Measurements from ENCODE around the gene MYEF2.

The MYEF2 gene

GRCh38 chr15:48177766-48178647 lies at the start of gene MYEF2:
MYEF2 (minus strand) TSS chr15:48178295; CDS start chr15:48178237, 58 bp downstream.
- H3K9me3 ChIP-seq (ENCODE audit: insufficient read depth, low read depth, low read length), result no peaks in the 10 kb centered on the region
- H3K27me3 ChIP-seq (ENCODE audit: insufficient read depth, low read length), result no peaks in the 10 kb centered on the region
- peak within 1 kb of the TSS; percentile 87 for H3K9ac ChIP-seq (ENCODE audit: low read depth, low read length)
- H3K27ac ChIP-seq (ENCODE audit: low read length), result peak within 1 kb of the TSS; percentile 79
- peaks cover 27% of the 10 kb centered on the region for H3K4me1 ChIP-seq (ENCODE audit: insufficient read depth, low read length)
- H3K36me3 ChIP-seq (ENCODE audit: insufficient read depth, low read depth, low read length), result 0 out of 2 replicates have a peak, but pooled peaks cover 6% of the 10 kb centered on the region
- peak within 1 kb of the TSS; percentile 86 for H3K4me3 ChIP-seq (ENCODE audit: low read length)

DNA sequence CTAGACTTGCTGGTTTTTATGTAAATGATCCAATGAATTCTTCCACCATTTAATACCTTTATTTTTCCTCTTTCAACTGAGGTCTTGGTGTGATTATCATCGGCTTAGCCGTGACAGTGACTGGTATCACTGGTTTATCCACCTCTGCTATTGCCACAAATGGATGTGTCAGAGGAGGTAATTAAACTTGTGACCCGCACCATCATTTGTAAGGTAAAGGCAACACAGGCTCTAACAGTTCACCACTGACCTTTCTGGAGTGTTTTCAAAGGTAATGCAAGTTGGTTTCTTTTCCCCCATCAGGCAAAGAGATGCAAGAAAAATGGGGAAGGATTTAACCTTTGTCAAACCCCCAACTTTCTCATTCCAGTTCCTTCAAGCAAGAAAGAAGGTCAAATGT lies 47.7 kb upstream of the MYEF2 start:
- Histone ChIP-seq H3K27me3 (ENCODE audit: insufficient read depth, low read length) (no peaks in the 10 kb centered on the region), H3K27ac (ENCODE audit: low read length) (no peak overlapping the region), H3K9ac (ENCODE audit: low read depth, low read length) (no peak overlapping the region), H3K9me3 (ENCODE audit: insufficient read depth, low read depth, low read length) (no peaks in the 10 kb centered on the region), H3K4me3 (ENCODE audit: low read length) (no peak overlapping the region), H3K36me3 (ENCODE audit: insufficient read depth, low read depth, low read length) (no peaks in the 10 kb centered on the region), H3K4me1 (ENCODE audit: insufficient read depth, low read length) (no peaks in the 10 kb centered on the region)

- Histone ChIP-seq H3K4me1 (ENCODE audit: insufficient read depth, low read length) (no peaks in the 10 kb centered on the region), H3K9ac (ENCODE audit: low read depth, low read length) (no peak overlapping the region), H3K9me3 (ENCODE audit: insufficient read depth, low read depth, low read length) (no peaks in the 10 kb centered on the region), H3K27me3 (ENCODE audit: insufficient read depth, low read length) (no peaks in the 10 kb centered on the region), H3K4me3 (ENCODE audit: low read length) (no peak overlapping the region), H3K36me3 (ENCODE audit: insufficient read depth, low read depth, low read length) (no peaks in the 10 kb centered on the region), H3K27ac (ENCODE audit: low read length) (no peak overlapping the region)
These were observed 44.5 kb upstream of the MYEF2 start for GRCh38 chr15:48222627-48223026.

- H3K9me3 ChIP-seq (ENCODE audit: insufficient read depth, low read depth, low read length), result no peaks in the 10 kb centered on the region
- no peak overlapping the region for H3K27ac ChIP-seq (ENCODE audit: low read length)
- H3K4me1 ChIP-seq (ENCODE audit: insufficient read depth, low read length), result no peaks in the 10 kb centered on the region
- H3K27me3 ChIP-seq (ENCODE audit: insufficient read depth, low read length), result no peaks in the 10 kb centered on the region
- no peaks in the 10 kb centered on the region for H3K36me3 ChIP-seq (ENCODE audit: insufficient read depth, low read depth, low read length)
- no peak overlapping the region for H3K9ac ChIP-seq (ENCODE audit: low read depth, low read length)
- no peak overlapping the region for H3K4me3 ChIP-seq (ENCODE audit: low read length)
These were observed 43.8 kb upstream of the MYEF2 start for GRCh38 chr15:48221885-48222284.

DNA sequence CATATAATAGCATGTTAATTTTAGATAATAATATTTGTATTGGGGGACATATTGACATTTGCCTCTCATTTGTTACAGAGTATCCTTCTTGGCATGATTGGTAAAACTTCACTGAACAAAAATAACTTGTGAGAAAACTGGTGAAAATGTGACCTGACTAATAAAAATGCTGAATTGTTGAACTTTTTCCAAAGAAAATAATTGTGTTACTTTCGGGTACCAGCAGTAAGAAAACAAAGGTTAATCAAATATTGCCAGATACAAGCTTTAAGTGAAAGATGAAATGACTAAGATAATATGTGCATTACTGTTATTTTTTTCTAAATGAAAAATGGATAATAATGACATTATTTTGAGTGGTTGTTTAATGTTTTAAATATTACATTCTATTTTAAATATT lies 43.2 kb upstream of the MYEF2 start:
- no peak overlapping the region for H3K27ac ChIP-seq (ENCODE audit: low read length)
- H3K27me3 ChIP-seq (ENCODE audit: insufficient read depth, low read length), result no peaks in the 10 kb centered on the region
- no peaks in the 10 kb centered on the region for H3K9me3 ChIP-seq (ENCODE audit: insufficient read depth, low read depth, low read length)
- H3K9ac ChIP-seq (ENCODE audit: low read depth, low read length), result no peak overlapping the region
- no peak overlapping the region for H3K4me3 ChIP-seq (ENCODE audit: low read length)
- H3K4me1 ChIP-seq (ENCODE audit: insufficient read depth, low read length), result no peaks in the 10 kb centered on the region
- no peaks in the 10 kb centered on the region for H3K36me3 ChIP-seq (ENCODE audit: insufficient read depth, low read depth, low read length)

GRCh38 chr15:48205981-48206380 lies 27.9 kb upstream of the MYEF2 start, which contains the start of gene SLC12A1:
SLC12A1 (plus strand) TSS chr15:48206302; CDS start chr15:48207720, 1,418 bp downstream.
- no peaks in the 10 kb centered on the region for H3K9me3 ChIP-seq (ENCODE audit: insufficient read depth, low read depth, low read length)
- no peaks in the 10 kb centered on the region for H3K4me1 ChIP-seq (ENCODE audit: insufficient read depth, low read length)
- H3K27me3 ChIP-seq (ENCODE audit: insufficient read depth, low read length), result no peaks in the 10 kb centered on the region
- H3K4me3 ChIP-seq (ENCODE audit: low read length), result no peak within 1 kb of the TSS
- H3K9ac ChIP-seq (ENCODE audit: low read depth, low read length), result no peak within 1 kb of the TSS
- H3K27ac ChIP-seq (ENCODE audit: low read length), result no peak within 1 kb of the TSS
- no peaks in the 10 kb centered on the region for H3K36me3 ChIP-seq (ENCODE audit: insufficient read depth, low read depth, low read length)

GRCh38 chr15:48202068-48202467 lies 24.0 kb upstream of the MYEF2 start:
- Histone ChIP-seq H3K36me3 (ENCODE audit: insufficient read depth, low read depth, low read length) (no peaks in the 10 kb centered on the region), H3K9me3 (ENCODE audit: insufficient read depth, low read depth, low read length) (no peaks in the 10 kb centered on the region), H3K4me3 (ENCODE audit: low read length) (no peak overlapping the region), H3K4me1 (ENCODE audit: insufficient read depth, low read length) (no peaks in the 10 kb centered on the region), H3K9ac (ENCODE audit: low read depth, low read length) (no peak overlapping the region), H3K27ac (ENCODE audit: low read length) (no peak overlapping the region), H3K27me3 (ENCODE audit: insufficient read depth, low read length) (no peaks in the 10 kb centered on the region)

DNA sequence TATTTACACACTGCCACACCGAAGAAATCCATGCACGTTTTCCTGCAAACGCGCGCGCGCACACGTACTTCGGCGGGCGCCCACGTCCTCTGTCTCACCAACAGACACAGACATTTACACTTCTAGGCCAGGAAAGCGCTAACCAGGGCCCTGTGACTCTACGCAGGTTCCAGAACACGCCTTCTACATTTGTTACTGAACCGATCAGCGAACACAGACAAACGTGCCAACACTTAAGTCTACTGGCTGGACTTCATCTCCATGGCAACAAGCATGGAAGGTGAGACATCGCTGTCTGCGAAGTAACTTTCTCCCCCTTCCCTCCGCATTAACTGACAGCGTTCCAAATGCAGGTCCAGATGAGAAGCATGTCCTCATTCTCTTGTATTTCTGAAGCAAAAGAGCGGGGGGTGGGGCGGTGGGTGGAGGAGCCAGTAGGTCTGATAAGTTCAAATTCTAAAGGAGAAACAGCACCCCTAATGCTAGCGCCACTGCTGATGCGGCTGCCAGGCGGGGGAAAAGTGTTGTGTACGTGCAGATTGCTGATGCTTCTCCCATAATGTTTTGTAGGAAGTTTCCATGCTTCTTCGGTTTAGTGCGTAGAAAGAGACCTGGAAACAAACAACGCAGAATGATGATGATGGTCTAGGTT lies 13.6 kb upstream of the MYEF2 start, which contains the start of gene CTXN2:
Gene CTXN2 (plus strand): TSS at position 92 of the 652 bp plus-strand sequence. CDS start 9,636 bp downstream, outside the sequence.
- H3K9ac ChIP-seq (ENCODE audit: low read depth, low read length), result no peak within 1 kb of the TSS
- peaks cover 24% of the 10 kb centered on the region for H3K27me3 ChIP-seq (ENCODE audit: insufficient read depth, low read length)
- H3K4me3 ChIP-seq (ENCODE audit: low read length), result peak within 1 kb of the TSS; percentile 74

DNA sequence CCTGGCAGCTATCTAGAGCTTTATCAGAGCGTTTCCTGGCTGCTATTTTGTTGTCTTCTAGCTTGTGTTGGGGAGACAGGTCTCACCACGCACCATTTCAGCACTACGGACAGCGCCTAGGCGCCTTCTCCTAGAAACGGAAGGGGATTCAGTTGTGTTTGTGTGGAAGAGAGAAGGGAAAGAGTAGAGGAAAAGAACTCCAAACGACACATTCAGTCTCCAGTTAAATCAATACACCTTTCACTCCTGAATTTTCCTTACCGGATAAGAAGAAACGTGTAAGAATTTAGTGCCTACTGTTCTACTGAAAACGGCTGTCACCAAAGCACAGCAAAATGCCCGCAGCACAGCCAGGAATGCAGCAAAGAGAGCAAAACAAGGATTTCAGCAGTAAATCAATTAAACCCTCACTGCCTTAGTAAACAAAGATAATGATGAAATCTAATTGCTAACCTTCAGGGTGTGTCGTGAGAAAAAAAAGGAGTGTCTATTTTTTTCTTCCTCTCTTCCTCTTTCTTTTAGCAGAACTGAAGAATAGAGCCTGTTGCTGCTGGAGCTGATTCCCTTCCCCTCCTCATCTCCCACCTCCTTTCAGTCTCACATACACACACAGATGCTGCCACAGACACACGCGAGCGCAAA lies 13.0 kb upstream of the MYEF2 start:
- Histone ChIP-seq H3K36me3 (ENCODE audit: insufficient read depth, low read depth, low read length) (no peaks in the 10 kb centered on the region), H3K9ac (ENCODE audit: low read depth, low read length) (no peak overlapping the region), H3K4me3 (ENCODE audit: low read length) (peak overlapping the region; percentile 74), H3K27ac (ENCODE audit: low read length) (no peak overlapping the region), H3K27me3 (ENCODE audit: insufficient read depth, low read length) (peaks cover 24% of the 10 kb centered on the region), H3K9me3 (ENCODE audit: insufficient read depth, low read depth, low read length) (no peaks in the 10 kb centered on the region), H3K4me1 (ENCODE audit: insufficient read depth, low read length) (peaks cover 4% of the 10 kb centered on the region; the same call in 1 of the 2 replicates)

More for the DNA sequence above, 13.6 kb upstream of the MYEF2 start, which contains the start of gene CTXN2:
- H3K36me3 ChIP-seq (ENCODE audit: insufficient read depth, low read depth, low read length), result no peaks in the 10 kb centered on the region
- H3K27ac ChIP-seq (ENCODE audit: low read length), result no peak within 1 kb of the TSS
- peaks cover 4% of the 10 kb centered on the region; the same call in 1 of the 2 replicates for H3K4me1 ChIP-seq (ENCODE audit: insufficient read depth, low read length)
- no peaks in the 10 kb centered on the region for H3K9me3 ChIP-seq (ENCODE audit: insufficient read depth, low read depth, low read length)

GRCh38 chr15:48186271-48186670 lies 8.2 kb upstream of the MYEF2 start:
- H3K27me3 ChIP-seq (ENCODE audit: insufficient read depth, low read length), result peaks cover 4% of the 10 kb centered on the region
- no peaks in the 10 kb centered on the region for H3K9me3 ChIP-seq (ENCODE audit: insufficient read depth, low read depth, low read length)
- no peak overlapping the region for H3K27ac ChIP-seq (ENCODE audit: low read length)
- peaks cover 2% of the 10 kb centered on the region; the same call in 1 of the 2 replicates for H3K4me1 ChIP-seq (ENCODE audit: insufficient read depth, low read length)
- H3K36me3 ChIP-seq (ENCODE audit: insufficient read depth, low read depth, low read length), result no peaks in the 10 kb centered on the region
- no peak overlapping the region for H3K4me3 ChIP-seq (ENCODE audit: low read length)
- no peak overlapping the region for H3K9ac ChIP-seq (ENCODE audit: low read depth, low read length)

GRCh38 chr15:48185529-48185928 lies 7.4 kb upstream of the MYEF2 start:
- Histone ChIP-seq H3K9ac (ENCODE audit: low read depth, low read length) (no peak overlapping the region), H3K27me3 (ENCODE audit: insufficient read depth, low read length) (no peaks in the 10 kb centered on the region), H3K4me1 (ENCODE audit: insufficient read depth, low read length) (no peaks in the 10 kb centered on the region), H3K27ac (ENCODE audit: low read length) (no peak overlapping the region), H3K4me3 (ENCODE audit: low read length) (no peak overlapping the region), H3K36me3 (ENCODE audit: insufficient read depth, low read depth, low read length) (no peaks in the 10 kb centered on the region), H3K9me3 (ENCODE audit: insufficient read depth, low read depth, low read length) (no peaks in the 10 kb centered on the region)

Data from iPS-20b (cell line).